Left ventricle myocardium inferior (tissue), 1 donor: ENCODE results near the gene ZMIZ1. TPM values are rescaled to one million over a fixed set of nuclear protein-coding genes. Genes with fewer than 3 reads are reported as not detected.
A peak's percentile ranks its signal among the peaks of the same experiment; 100 is the strongest.

Experiments
- DNase-seq: peaks from one replicate; pipeline ENCODE4 v3.0.0-alpha.2; 2020
- H3K27ac ChIP-seq: fragments of 200-600 bp; replicated peaks from 2 replicates; pipeline ENCODE4 v1.8.0; 2021
- H3K27me3 ChIP-seq: fragments of 200-600 bp; 2 replicates; pipeline ENCODE4 v1.8.0; 2021; ENCODE audit warnings: low read depth
- H3K36me3 ChIP-seq: fragments of 200-600 bp; 2 replicates; pipeline ENCODE4 v1.8.0; 2021
- H3K4me1 ChIP-seq: fragments of 200-600 bp; 2 replicates; pipeline ENCODE4 v1.8.0; 2021
- H3K4me3 ChIP-seq: fragments of 200-600 bp; 2 replicates; pipeline ENCODE4 v1.8.0; 2021; ENCODE audit warnings: mild to moderate bottlenecking, moderate library complexity
- H3K9me3 ChIP-seq: fragments of 200-600 bp; replicated peaks from 2 replicates; pipeline ENCODE4 v1.8.0; 2021
- CTCF ChIP-seq: fragments of 200-600 bp; IDR thresholded peaks from 2 replicates; pipeline ENCODE4 v1.8.0; 2021; ENCODE audit warnings: antibody characterized with exemption, mild to moderate bottlenecking, borderline replicate concordance
- intact Hi-C: fragments of 100-400 bp; cut with micrococcal nuclease; formaldehyde crosslinking; loops from one replicate; pipeline ENCODE4 v1.11.0; 2022
- total RNA-seq: library from RNA; stranded (reverse); fragmentation: NEBNext Ultra II Directional; extraction: Animal tissue kit (Norgen Biotek cat#: 25700); gene quantifications from one replicate; pipeline ENCODE4 v1.2.1, GENCODE V29; 2021
- donor health status: DM: no; HTN: yes; CAD: no; lungs with severe emphysema.

Gene ZMIZ1
- total RNA-seq, 1 donor from 2014 or later, result 55.9 TPM

- TF ChIP-seq CTCF, result no peak
- DNase-seq, result peak; percentile 60
- Histone ChIP-seq H3K4me1 (peaks cover 98% of the 10 kb centered on the region), H3K27me3 (no peaks in the 10 kb centered on the region), H3K4me3 (no peak overlapping the region), H3K36me3 (peaks cover 50% of the 10 kb centered on the region), H3K9me3 (no peaks in the 10 kb centered on the region), H3K27ac (peak overlapping the region; percentile 88)
- intact Hi-C loops, result no loop called here
Observed at GRCh38 chr10:79166312-79166721, 97.6 kb downstream of the ZMIZ1 start.

GRCh38 chr10:79166741-79167140 is 98.0 kb downstream of the ZMIZ1 start:
- Histone ChIP-seq H3K4me1 (peaks cover 95% of the 10 kb centered on the region), H3K9me3 (no peaks in the 10 kb centered on the region), H3K27me3 (no peaks in the 10 kb centered on the region), H3K36me3 (peaks cover 50% of the 10 kb centered on the region), H3K4me3 (no peak overlapping the region), H3K27ac (peak overlapping the region; percentile 88)
- DNase-seq, result peak; percentile 57
- intact Hi-C loops, result no loop called here
- TF ChIP-seq CTCF, result no peak

- Histone ChIP-seq H3K4me1 (peaks cover 90% of the 10 kb centered on the region), H3K4me3 (no peak overlapping the region), H3K27me3 (no peaks in the 10 kb centered on the region), H3K36me3 (peaks cover 43% of the 10 kb centered on the region), H3K9me3 (no peaks in the 10 kb centered on the region), H3K27ac (peak overlapping the region; percentile 88)
- intact Hi-C loops, result no loop called here
- DNase-seq, result no peak
- no peak for TF ChIP-seq CTCF
Observed at GRCh38 chr10:79167537-79167936, 98.8 kb downstream of the ZMIZ1 start.

- TF ChIP-seq CTCF, result no peak
- Histone ChIP-seq H3K4me1 (peaks cover 90% of the 10 kb centered on the region), H3K4me3 (no peak overlapping the region), H3K27ac (peak overlapping the region; percentile 88), H3K36me3 (peaks cover 40% of the 10 kb centered on the region), H3K9me3 (no peaks in the 10 kb centered on the region), H3K27me3 (no peaks in the 10 kb centered on the region)
- DNase-seq, result no peak
- intact Hi-C loops, result no loop called here
Observed at GRCh38 chr10:79168210-79168609, 99.4 kb downstream of the ZMIZ1 start.

GRCh38 chr10:79170226-79170752 is 101.5 kb downstream of the ZMIZ1 start:
- no peak for DNase-seq
- H3K4me1 ChIP-seq, result peaks cover 90% of the 10 kb centered on the region
- TF ChIP-seq CTCF, result no peak
- no peak overlapping the region for H3K4me3 ChIP-seq
- peak overlapping the region; percentile 22 for H3K27ac ChIP-seq
- no peaks in the 10 kb centered on the region for H3K27me3 ChIP-seq
- H3K9me3 ChIP-seq, result no peaks in the 10 kb centered on the region
- H3K36me3 ChIP-seq, result peaks cover 33% of the 10 kb centered on the region
- intact Hi-C loops, result no loop called here
